NB4 (cell line): ENCODE measurements around the gene SYNDIG1.

ENCODE experiments used
- POLR2A ChIP-seq: IDR thresholded peaks from 2 replicates; pipeline ENCODE4 v1.6.1; 2011; ENCODE audit warnings: mild to moderate bottlenecking; ENCODE audit not compliant: insufficient read length; ENCODE audit errors: extremely low read depth
- TF ChIP-seq, protein P1 (sequence below): IDR thresholded peaks from one replicate; pipeline ENCODE4 v1.5.1; 2012; ENCODE audit warnings: low read depth, low read length

DNA sequence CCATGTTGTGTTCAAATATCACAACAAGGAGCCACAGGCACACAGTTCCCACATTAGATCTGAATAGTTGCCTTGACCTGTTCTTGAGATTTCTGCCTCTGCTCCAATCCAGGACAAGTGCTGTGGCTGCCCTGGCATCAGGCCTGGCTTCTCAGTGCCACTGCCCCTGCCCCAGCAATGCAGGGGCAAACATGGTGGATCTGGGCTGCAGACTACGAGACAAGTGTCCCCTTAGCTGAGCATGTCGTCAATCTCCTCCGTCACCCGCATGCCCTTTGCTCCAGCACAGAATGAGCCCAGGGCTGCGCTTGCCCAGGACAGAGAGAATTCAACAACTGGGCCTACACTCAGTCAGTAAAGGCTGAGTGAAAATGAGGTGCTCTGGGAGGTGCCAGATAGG, 201.6 kb downstream of the SYNDIG1 start:
- TF ChIP-seq, protein P1, sequence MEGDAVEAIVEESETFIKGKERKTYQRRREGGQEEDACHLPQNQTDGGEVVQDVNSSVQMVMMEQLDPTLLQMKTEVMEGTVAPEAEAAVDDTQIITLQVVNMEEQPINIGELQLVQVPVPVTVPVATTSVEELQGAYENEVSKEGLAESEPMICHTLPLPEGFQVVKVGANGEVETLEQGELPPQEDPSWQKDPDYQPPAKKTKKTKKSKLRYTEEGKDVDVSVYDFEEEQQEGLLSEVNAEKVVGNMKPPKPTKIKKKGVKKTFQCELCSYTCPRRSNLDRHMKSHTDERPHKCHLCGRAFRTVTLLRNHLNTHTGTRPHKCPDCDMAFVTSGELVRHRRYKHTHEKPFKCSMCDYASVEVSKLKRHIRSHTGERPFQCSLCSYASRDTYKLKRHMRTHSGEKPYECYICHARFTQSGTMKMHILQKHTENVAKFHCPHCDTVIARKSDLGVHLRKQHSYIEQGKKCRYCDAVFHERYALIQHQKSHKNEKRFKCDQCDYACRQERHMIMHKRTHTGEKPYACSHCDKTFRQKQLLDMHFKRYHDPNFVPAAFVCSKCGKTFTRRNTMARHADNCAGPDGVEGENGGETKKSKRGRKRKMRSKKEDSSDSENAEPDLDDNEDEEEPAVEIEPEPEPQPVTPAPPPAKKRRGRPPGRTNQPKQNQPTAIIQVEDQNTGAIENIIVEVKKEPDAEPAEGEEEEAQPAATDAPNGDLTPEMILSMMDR, result no peak
- TF ChIP-seq POLR2A, result no peak
